Activated naive CD4-positive, alpha-beta T cell (primary cell): ENCODE data around the gene ADRB2.
"Not testable (repeated sequence)": the region's sequence is repeated elsewhere in the genome, so short reads cannot be mapped to it uniquely, and the experiment has no call there.

Experiments
- DNase-seq, 4 experiments: peaks; one replicate each; lab custom pipeline; 2025; lab: John Stamatoyannopoulos, UW

ADRB2 gene

GRCh38 chr5:148856009-148856367 lies 29.6 kb downstream of the ADRB2 start:
- no peak for DNase-seq

- DNase-seq: no peak
Measured at GRCh38 chr5:148856424-148856823, 30.0 kb downstream of the ADRB2 start.

GRCh38 chr5:148857474-148857873 lies 31.1 kb downstream of the ADRB2 start:
- DNase-seq: no peak

- no peak for DNase-seq
Measured at GRCh38 chr5:148858106-148858505, 31.7 kb downstream of the ADRB2 start.

GRCh38 chr5:148858547-148858946 lies 32.1 kb downstream of the ADRB2 start:
- no peak for DNase-seq

- DNase-seq: no peak
Measured at GRCh38 chr5:148859703-148860102, 33.3 kb downstream of the ADRB2 start.

- no peak for DNase-seq
Measured at GRCh38 chr5:148860599-148860998, 34.2 kb downstream of the ADRB2 start.

GRCh38 chr5:148861088-148861487 lies 34.7 kb downstream of the ADRB2 start:
- no peak for DNase-seq

- no peak for DNase-seq
Measured at GRCh38 chr5:148861696-148862095, 35.3 kb downstream of the ADRB2 start.

- DNase-seq: no peak
Measured at GRCh38 chr5:148864113-148864841, 37.9 kb downstream of the ADRB2 start.

- DNase-seq: no peak
Measured at GRCh38 chr5:148866024-148866423, 39.6 kb downstream of the ADRB2 start.

- no peak for DNase-seq
Measured at GRCh38 chr5:148873120-148873519, 46.7 kb downstream of the ADRB2 start.

- no peak for DNase-seq
Measured at GRCh38 chr5:148873690-148874485, 47.5 kb downstream of the ADRB2 start.

- no peak for DNase-seq
Measured at GRCh38 chr5:148875205-148875875, 48.9 kb downstream of the ADRB2 start.

- DNase-seq: not testable (repeated sequence)
Measured at GRCh38 chr5:148877436-148877835, 51.0 kb downstream of the ADRB2 start.
